GF-D8 (cell line): Measurements from ENCODE around the gene TRIM46.
A peak's percentile ranks its signal among the peaks of the same experiment; 100 is the strongest.
"Not testable (repeated sequence)": the region's sequence is repeated elsewhere in the genome, so short reads cannot be mapped to it uniquely, and the experiment has no call there.

Experiments used
- DNase-seq: peaks from one replicate; lab custom pipeline; 2025; lab: John Stamatoyannopoulos, UW

The TRIM46 gene

DNA sequence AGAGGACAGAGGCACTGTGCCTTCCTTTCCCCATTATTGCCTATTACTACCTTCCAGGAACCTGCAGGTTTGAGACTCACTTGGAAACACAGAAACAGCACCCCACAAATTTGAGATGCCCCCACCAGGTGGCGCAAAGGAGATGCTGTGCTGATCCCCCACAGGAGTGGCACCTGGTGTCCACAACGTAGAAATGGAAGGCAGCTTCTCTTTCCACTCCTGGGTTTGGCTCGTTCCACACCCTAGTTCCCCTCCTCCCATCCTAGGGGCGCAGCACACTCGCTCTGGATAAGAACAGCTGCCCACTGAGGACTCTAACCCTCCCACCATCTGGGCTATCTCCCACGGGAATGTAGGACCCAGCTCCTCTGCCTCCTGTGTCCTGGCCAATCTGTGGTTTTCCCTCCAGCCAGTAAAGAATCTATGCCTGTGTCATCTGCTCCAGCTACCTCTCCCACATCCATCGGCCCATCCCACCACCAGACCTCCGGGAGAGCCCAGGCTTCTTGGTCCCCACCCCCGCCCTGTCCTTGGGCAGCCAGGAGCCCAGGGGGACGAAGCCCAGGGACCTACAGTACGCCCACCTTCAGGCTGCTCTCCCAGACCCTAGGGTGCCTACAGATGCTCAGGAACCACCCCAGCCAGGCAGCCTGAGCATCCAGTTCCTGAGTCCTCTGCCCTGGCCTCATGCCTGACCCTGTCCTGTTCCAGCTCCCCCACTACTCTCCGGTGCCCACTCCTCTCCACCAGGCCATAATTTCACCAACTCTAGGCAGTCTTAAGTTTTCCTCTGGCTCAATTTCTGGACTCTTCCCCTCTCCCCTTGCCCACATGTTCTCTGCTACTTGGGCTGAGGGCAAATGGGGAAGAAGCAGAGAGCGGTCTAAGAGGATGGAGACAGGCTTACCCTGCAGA lies 33.5 kb downstream of the TRIM46 start:
- peak; percentile 39 for DNase-seq

DNA sequence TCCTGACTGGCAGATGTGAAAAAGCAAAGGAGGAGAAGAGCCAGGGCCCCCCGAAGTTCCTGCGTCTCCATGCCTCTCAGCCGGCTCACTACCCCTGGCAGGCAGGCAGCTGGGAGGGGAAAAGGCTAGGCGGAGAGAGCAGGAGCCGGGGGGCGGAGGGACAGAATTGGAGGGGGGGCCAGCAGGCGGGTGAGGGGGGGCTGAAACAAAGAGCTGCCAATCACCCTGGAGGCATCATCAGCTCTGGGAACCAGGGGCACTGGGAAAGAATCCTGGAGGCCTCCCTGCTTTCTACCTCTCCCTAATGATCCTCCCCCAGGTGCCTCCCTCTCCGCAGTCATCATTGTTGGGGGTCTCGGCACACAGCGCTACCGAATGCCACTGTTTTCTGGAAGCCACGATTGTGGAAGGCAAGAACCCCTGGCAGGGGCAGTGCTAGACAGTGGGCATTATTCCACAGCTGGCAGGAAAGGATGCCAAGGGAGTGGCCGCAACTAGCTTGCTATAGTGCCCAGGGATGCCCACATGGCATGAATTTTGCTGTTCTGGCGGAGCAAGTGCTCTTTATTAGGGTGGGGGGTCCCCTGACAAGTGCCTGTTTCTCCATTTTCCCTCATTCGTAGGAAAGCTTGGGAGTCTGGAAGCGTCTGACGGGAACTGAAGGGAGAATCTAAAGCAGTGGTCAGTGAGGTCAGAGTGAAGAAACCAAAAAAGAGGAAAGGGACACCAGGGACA lies 34.3 kb downstream of the TRIM46 start, which contains the start of gene THBS3:
TSS of gene THBS3 (minus strand) at position 92 of the 735 bp plus-strand sequence. CDS start at position 71, 21 bp downstream.
- no peak for DNase-seq

DNA sequence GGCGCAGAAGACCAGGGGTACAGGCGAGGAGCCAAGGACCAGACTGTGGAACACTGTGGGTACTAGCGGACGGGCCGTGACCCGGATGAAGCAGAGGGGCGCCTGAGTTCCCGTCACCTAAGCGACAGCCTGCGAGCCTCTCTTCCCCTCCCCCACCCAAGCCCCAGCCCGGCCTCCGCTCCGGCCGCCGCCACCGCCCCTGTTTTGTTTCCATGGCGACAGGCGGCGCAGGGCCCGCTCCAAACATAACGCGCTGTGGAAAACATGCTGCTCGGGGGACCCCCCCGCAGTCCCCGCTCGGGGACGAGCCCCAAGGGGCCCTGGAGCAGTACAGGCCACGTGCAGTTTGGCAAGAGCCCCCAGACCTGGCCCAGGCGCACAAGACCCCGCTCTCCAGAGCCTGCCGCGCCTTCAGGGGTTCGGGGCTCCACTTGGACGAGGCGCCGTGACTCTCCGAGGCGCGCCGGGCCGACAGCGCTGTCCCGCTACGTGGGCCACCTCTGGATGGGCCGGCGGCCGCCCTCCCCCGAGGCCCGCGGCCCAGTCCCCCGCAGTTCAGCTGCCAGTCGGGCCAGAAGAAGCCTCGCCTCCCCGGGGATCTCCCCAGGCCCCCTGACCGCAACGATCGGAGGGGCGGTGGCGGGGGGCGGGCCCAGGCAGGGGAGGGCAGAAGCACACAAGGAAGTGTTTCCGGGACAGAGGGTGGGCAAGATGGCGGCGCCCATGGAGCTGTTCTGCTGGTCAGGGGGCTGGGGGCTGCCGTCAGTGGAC lies 35.1 kb downstream of the TRIM46 start, which contains the start of gene MTX1:
TSS of gene MTX1 (plus strand) at position 155 of the 771 bp plus-strand sequence. CDS start at position 265, 110 bp downstream.
- peak; percentile 58 for DNase-seq

DNA sequence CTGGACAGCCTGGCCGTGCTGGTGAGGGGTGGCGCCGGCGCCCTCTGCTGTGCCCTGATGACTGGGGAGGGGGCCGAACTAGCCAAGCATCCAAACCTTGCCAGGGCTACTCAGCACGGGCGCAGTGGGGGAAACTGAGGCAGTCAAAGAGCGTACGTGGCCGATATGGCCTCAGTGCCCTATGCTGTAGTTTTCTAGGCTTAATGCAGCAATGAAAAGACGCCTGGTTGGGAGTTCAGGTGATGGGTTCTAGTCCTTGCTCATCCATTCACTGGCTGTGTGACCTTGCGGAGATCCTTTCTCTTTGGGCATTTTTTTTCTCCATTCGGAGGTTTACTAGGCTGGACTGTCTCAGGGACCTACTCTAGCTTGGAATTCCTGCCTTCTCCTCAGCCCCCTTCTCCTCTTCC lies 35.7 kb downstream of the TRIM46 start:
- DNase-seq, result no peak

DNA sequence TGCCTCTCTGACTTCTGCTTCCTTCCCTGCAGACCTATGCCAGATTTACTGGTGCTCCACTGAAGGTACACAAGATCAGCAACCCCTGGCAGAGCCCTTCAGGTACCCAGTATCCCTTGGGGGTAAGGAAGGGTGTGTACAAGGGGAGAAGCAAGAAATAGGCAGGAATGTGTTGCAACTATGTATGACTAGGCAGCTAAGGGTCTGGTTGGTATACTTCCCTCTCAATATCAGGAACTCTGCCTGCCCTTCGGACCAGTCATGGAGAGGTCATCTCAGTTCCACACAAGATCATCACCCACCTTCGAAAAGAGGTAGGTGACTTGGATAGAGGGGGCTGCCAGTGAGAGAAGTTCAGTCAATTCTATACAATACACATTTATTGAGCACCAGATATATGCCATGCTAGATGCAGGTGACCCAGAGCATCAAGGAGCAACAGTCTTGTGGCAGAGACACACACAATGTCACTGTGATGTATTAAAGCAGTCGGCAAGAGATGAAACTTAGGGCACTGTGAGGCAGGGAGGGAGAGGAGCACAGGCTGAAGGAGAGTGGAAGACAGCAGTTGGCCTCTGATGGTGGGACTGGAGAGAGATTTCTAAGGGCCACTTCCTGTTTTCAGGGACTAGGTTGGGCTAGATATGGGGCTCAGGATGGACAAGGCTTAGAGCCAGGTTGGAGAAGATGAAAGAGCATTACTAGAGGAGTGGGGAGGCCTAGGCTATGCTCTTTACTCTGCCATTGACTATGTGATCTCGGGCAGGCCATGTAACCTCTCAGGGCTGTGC lies 36.9 kb downstream of the TRIM46 start:
- DNase-seq, result peak; percentile 32

DNA sequence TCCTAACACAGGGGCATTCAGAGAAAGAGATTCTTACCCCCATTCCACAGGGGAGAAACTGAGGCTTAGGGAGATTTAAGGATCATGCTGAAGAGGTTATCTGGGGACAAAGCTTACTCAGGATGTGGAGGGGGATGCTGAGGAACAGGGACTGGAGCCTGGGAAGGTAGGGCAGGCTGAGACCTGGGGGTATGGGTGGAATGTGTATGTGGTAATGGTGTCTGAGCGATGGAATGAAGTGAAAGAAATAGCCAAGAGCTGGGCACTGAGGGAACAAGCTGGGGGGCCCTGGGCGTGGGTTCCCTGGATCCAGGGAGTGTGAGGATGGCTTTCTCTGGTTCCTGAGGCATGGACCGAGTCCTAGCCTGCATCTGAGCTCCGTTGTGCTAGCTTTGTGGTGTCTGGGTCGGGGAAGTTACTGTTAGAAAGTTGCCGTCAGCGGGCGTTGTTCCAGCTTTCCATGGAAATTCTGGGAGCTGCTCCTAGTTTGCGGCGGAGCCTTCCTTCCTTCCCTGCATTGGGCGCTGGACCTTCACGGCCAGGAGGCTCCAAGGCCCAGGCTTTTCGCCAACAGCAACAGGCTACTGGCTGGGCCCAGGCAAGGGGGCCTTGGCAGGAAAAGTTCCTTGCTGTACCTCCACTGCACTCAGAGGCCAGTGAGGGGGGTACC lies 37.9 kb downstream of the TRIM46 start:
- not testable (repeated sequence) for DNase-seq

DNA sequence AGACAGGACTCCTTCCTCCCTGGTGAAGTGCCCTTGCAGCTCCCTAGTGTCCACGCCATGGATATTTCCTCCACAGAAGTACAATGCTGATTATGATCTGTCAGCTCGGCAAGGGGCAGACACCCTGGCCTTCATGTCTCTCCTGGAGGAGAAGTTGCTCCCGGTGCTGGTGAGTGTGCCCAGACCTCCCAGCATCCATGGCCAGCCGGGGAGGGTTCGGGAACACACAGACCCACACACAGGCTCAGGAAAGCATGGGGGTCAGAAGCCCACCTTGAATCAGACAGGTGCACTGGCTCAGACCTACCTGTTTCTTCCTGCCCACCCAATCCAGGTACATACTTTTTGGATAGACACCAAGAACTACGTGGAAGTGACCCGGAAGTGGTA lies 38.4 kb downstream of the TRIM46 start:
- not testable (repeated sequence) for DNase-seq

DNA sequence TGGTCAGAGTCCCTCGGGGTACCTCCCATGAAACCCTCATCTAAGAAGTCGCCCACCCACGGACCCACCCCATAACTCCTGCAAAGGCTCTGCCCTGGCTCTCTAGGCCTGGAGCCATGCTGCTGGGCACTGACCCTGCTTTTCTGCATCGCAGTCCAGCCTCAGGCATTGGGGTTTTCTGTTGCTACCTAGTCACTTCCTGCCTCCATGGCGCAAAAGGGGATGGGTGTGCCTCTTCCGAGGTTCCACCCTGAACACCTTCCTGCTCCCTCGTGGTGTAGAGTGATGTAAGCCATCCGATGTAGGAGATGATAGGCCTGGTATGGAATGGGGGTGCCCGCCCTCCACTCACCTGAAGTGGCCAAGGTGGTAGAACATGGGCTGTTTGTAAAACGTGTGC lies 41.1 kb downstream of the TRIM46 start:
- DNase-seq, result not testable (repeated sequence)

DNA sequence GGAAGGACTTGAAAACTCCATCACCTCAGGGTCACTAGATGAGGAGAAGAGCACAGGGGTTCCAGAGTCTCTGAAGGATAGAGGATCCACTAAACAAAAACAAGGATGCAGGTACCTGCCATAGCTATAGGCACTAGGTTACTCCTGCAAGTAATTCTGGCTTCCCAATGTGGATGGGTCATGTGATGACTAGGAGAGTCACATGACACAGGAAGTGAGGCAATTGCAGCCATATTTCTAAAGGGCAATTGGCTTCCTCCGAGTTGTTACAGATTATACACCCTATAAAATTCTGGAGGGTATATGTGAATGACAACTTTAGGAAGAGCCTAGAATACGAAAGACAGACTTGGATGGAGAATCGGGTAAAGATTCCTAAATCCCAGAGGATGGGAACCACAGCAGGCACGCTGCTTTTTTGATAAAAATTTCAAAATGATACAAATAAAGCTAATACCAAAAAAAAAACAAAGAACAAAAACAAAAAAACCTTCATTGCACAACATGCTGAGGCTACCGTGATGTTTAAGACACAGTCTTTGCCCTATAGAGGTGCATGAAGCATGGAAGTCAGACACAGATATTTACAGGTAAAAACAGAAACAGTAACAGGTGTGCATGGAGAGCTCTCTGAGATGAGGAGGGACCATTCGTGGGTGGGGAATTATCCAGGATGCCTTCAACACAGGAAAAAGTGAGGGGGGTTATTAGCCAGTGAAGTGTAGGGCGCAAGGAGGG lies 45.4 kb downstream of the TRIM46 start:
- peak; percentile 25 for DNase-seq

DNA sequence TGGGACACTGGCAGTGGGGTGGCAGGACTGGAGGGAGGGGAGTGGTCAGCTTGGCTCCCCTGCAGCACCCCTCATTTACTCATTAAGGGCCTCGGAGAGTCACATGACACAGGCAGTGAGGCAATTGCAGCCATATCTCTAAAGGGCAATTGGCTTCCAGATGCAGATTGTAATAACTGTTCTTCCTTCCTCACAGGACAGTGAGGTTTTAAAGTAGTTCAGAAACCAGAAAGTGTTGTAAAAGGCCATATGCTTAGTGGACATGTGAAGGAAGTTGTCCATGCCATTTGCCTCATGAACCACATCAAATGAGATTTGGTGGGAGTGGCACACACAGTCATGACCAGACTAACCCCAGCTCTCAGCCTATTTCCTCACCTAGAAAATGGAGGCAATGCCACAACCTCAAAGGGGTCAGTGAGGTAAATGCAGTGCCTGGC lies 46.0 kb downstream of the TRIM46 start:
- peak; percentile 68 for DNase-seq

DNA sequence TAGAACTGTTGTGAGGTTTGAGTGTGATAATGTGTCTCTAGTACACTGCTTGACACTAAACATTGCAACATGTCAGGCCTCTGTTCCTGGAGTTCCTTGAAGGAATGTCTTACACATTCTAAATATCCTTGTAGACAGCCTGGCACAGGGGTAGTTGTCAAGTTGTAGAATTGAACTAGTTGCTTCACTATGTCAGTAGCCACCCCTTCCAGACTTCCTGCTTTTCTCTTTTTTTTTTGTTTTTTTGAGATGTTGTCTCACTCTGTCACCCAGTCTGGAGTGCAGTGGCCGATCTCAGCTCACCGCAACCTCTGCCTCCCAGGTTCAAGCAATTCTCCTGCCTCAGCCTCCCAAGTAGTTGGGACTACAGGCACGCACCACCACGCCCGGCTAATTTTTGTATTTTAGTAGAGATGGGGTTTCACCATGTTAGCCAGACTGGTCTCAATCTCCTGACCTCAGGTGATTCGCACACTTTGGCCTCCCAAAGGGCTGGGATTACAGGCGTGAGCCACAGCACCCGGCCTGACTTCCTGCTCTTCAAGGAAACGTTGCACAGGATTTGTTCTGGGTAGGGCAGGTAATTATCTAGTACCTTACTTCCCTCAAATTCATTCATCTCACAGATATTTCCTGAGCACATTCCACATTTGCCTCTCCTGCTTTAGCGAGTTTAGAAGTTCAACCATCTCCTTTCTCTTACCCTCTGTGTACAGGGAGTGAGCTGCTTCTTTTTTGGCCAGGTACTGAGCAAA lies 46.7 kb downstream of the TRIM46 start:
- not testable (repeated sequence) for DNase-seq

DNA sequence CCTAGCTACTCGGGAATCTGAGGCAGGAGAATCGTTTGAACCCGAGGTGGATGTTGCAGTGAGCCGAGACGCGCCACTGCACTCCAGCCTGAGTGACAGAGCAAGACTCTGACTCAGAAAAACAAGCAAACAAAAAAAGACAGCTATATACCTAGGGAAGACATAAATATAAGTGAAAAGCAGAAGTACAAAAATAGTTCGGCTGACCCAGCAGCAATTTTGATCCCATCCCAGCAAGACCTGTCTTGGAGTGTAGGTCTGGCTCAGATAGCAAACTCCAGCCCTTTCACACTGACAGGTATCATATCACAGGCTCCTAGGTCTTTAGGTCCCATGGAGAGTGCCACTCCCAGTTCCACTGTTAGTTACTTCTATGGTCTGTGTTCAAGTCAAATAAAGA lies 49.4 kb downstream of the TRIM46 start:
- no peak for DNase-seq

DNA sequence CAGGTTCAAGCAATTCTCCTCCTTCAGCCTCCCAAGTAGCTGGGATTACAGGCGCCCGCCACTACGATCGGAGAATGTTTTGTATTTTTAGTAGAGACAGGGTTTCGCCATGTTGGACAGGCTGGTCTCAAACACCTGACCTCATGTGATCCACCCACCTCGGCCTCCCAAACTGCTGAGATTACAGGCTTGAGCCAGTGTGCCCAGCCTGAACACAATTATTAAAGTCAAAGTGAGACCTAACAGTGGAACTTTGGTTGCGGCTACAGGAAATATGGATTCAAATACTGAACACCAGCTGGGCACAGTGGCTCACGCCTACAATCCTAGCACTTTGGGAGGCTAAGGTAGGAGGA lies 51.7 kb downstream of the TRIM46 start:
- DNase-seq, result not testable (repeated sequence)

DNA sequence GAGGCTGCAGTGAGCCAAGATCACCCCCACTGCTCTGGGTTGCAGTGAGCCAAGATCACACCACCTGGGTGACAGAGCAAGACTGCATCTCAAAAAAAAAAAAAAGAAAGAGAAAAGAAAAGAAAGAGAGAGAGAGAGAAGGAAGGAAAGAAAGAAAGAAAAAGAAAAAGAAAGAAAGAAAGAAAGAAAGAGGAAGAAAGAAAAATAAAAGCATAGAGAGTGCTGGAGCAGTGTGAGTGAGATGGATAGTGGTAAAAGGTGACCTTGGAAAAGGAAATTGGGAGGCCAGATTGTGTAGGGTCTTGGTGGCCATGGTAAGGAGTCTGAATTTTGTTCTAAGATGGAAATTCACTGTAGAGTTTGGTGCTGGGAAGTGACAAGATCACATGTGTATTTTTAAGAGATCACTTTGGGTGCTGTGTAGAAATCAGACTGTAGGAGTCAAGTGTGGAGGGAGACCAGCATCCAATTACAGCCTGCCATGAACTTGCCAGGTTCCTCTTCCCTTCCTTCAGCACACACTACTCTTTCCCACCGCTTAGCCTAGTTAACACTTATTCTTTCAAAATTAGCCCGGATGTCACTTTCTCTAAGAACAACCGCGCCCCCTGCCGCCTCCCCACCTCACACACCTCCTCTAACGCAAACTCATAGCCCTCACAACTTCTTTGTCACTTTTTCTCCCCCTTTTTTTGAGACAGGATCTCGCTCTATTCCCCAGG lies 52.7 kb downstream of the TRIM46 start:
- peak; percentile 88 for DNase-seq

DNA sequence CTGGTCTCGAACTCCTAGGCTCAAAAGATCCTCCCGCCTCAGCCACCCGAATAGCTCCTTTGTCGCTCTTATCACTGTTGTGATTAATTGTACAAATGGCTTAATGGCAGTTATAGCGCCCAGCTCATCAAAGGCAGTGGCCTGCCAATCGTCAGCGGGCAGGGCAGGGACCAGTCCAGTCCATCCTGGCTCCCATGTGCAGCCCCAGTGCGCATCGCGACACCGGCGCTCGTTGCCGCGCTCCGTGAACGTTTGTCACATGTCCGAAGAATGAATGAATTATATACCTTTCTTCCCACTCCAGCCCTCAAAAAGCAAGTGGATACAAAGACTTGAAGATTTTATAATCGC lies 53.2 kb downstream of the TRIM46 start:
- no peak for DNase-seq

DNA sequence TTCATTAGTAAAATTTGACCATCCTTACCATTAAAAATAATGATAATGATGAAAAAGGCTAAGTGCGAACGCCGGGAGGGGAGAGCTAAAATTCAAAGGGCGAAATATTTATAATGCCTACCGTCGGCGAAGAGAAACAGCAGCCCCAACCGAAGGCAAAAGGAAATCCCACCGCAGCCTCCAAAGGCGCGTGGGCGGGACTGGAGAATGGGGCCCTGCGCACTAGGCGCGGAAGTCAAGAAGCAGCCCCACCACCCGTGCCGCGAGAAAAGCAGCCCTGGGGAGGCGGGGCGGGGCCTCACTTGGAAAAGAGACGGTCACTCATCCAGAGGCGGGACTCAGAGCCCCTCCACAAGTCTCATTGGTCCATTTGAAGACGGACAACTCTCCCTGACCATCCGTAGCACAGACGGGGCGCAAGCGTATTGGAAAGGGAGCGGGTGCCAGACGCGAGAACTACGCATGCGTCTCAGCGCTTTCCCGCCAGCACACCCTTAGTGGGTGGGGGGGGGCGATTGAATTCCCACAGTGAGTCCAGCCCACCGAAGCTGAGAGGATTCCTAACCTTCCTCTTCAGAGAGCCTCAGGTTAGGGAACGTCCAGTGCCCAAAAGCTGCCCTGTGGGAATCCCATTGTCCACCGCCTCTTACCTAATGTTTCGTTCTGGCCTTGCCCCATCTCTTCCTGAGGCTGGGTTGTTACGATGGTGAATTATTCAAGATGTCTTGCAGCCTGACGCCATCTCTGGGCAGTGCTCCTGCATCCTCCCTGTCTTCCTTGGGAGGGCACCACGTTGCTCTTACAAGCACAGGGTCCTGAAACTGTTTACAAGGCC lies 53.8 kb downstream of the TRIM46 start:
- DNase-seq, result peak; percentile 98

DNA sequence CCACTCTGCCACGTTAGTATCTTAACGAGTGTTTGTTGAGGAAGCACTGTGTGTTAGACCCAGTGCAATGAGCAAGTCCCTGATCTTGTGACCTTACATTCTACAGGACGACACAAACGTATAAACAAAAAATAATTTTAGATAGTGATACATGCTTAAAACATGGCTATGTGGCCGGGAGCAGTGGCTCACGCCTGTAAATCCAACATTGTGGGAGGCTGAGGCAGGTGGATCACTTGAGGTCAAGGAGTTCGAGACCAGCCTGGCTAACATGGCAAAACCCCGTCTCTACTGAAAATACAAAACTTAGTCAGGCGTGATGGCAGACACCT lies 54.4 kb downstream of the TRIM46 start:
- no peak for DNase-seq

DNA sequence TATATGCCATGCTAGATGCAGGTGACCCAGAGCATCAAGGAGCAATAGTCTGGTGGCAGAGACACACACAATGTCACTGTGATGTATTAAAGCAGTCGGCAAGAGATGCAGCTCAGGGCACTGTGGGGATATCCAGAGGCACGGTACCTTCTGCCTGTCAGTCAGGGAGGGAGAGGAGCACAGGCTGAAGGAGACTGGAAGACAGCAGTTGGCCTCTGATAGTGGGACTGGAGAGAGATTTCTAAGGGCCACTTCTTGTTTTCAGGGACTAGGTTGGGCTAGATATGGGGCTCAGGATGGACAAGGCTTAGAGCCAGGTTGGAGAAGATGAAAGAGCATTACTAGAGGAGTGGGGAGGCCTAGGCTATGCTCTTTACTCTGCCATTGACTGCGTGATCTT lies 57.7 kb downstream of the TRIM46 start:
- DNase-seq, result not testable (repeated sequence)
